ENCODE data around the gene GJC1. TPM values are rescaled to one million over a fixed set of nuclear protein-coding genes. Genes with fewer than 3 reads are reported as not detected.

Gene GJC1
- total RNA-seq, 1 donor from 2014 or later: 20.8 TPM

DNA sequence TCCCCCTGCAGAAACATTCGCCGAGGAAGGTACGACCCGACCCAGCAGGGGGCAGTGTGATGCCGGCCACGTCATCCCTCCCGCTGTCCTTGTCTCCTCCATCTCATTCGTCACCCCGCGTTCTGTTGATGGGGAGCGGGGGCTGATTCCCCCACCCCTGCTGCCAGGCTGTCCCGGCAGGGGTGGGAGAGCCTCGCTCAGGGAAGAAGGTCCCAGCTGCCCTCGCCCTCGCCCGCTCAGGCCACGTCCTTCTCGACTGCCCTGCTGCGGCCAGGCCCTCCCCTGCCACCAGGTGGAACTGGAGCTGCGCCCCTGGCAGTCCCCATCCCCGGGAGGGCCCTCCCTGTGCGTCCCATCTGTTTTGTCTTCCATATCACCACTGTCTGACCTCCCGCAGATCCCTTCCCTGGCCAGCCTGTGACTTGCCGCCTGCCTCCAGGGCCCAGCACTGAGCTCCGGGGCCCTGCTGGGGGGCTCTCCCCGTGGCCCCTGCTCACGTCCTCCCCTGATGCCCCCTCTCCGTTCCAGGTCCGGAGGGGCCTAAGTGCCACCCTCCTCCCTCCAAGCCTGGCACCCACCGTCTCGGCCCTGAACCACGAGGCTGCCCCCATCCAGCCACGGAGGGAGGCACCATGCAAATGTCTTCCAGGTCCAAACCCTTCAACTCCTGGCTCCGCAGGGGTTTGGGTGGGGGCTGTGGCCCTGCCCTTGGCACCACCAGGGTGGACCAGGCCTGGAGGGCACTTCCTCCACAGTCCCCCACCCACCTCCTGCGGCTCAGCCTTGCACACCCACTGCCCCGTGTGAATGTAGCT, 50.7 kb downstream of the GJC1 start:
- DNase-seq (ENCODE audit: extremely low read depth, low read depth, low spot score): no peak

DNA sequence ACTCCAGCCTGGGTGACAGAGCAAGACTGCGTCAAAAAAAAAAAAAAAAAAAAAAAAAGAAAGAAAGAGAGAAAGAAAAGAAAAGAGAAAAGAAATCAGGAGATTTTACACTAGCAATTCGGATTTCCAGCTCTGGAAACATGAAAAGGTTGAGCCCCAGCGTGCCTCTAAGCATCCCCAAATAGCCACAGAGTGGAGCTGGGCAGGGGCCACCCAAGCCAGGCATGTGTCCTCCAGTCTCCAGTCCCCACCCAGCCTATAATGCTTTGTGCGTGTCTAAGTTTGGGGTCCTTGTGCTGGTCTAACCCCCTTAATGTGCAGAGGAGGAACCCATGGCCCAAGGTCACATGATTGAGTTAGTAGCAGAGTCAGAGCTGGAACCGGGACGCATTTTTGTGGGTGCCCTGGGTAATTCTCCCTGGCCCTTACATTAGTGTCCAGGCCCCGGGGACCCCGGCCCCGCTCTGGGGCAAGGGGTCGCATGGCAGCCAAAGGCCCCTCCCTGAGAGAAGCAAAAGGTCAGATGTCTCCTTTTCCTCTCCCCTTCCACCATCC, 51.4 kb downstream of the GJC1 start:
- no peak for DNase-seq (ENCODE audit: extremely low read depth, low read depth, low spot score)

DNA sequence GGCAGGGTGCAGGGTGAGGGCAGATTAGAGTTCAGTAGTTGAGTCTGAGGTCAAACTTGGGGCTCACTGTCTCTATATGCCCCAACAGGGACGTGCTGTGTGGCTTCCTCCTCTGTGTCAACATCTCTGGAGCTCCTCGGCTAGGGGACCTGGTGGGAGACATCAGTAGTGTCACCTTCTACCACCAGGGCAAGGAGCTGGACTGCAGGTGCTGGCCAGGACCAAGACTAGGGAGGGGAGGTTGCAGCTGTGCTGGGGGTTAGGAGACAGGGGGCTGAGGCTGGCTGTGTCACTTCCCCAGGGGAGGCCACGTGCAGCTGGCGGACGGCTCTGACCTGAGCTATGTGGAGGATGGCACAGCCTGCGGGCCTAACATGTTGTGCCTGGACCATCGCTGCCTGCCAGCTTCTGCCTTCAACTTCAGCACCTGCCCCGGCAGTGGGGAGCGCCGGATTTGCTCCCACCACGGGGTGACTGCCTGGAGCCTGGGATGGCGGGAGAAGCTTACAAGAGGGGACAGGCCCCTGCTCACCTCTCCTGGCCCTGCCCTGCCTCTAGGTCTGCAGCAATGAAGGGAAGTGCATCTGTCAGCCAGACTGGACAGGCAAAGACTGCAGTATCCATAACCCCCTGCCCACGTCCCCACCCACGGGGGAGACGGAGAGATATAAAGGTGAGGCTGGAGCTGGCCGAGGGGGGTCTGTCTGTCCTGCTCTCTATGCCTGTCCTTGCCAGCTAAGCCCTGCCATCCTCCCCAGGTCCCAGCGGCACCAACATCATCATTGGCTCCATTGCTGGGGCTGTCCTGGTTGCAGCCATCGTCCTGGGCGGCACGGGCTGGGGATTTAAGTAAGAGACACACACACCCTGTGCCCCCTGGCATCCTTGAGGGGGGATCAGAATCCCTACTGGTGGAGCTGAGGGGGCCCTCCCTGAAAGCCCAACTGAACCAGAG, 52.4 kb downstream of the GJC1 start:
- DNase-seq (ENCODE audit: extremely low read depth, low read depth, low spot score): no peak

DNA sequence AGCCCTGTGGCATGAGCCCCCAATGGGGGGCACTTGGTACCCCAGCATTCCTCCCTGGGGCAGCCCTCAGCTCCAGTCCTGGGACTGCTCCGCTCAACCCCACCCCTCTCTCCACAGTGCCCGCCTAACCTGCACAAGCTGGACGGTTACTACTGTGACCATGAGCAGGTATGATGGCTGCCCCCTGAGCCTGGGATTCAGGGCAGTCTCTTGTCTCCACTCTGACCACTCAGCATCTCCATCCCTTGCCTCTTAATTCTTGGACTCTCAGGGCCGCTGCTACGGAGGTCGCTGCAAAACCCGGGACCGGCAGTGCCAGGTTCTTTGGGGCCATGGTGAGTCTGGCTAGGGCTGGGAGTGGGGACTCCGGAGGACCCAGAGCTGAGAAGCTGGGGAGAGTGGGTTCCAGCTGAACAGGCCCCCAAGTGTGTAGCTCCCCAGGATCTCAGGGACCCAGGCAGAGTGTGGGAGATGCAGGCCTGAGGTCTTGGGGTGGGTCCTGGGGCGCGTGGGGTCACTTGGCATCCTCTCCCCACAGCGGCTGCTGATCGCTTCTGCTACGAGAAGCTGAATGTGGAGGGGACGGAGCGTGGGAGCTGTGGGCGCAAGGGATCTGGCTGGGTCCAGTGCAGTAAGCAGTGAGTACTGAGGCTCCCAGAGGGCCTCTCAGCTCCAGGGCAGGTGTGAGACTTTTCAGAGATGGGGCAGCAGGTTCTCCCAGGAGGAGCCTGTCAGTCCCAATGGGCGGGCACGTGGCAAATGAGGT, 53.3 kb downstream of the GJC1 start:
- DNase-seq (ENCODE audit: extremely low read depth, low read depth, low spot score): no peak

DNA sequence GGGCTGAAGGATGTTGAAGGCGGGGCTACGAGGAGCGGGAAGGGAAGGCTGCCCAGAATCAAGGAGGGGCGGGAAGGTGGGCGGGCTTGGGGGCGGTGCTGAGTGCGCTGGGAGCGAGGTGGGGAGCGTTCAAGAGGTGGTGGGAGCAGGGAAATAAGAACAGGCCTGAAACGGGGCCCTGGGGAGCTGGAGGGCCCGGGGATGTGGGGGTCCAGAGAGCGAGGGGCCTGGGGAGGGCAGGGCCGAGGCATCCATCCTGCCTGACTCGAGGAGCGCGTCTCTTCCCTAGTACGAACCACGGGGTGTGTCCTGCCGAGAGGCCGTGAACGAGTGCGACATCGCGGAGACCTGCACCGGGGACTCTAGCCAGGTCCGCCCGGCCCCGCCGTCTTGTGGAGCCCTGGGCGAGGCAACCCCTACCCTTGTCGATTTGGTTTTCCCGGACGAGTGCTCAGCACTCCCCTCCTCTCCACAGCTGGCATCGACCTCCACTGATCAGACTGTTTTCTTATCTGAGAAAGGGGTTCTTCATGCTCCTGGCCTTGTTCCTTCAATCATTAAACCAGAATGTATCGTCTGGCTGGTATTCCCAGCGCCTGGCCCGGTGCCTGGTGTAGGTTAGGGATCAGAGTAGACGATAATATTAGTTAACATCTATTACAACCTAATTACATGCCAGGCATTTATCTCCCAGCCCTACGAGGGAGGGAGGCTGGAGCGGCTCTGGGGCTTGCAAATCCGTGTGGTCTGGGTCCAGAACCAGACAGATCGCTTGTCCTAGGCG, 54.1 kb downstream of the GJC1 start:
- DNase-seq (ENCODE audit: extremely low read depth, low read depth, low spot score): no peak

DNA sequence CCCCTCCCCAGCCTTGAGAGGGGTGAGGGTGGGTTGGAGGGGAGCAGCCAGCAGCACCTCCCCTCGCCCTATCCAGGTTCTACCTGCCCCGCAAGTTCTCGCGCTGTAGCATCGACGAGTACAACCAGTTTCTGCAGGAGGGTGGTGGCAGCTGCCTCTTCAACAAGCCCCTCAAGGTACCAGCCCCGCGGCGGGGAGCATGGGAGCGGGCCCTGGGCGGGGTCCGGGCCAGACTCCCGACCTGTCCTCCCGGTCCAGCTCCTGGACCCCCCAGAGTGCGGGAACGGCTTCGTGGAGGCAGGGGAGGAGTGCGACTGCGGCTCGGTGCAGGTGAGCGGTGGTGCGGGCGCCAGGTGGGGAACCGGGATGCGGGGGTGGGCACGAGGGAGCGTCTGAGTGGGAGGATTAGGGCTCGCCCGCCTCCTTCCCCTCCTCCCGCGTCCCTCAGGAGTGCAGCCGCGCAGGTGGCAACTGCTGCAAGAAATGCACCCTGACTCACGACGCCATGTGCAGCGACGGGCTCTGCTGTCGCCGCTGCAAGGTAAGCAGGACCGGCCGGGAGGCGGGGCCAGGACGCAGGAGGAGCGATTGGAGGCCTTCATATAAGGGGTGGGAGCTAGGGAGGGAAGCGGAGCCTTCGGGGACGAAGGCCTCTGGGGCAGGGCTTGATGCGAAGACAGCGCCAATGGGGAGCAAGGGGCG, 54.8 kb downstream of the GJC1 start:
- DNase-seq (ENCODE audit: extremely low read depth, low read depth, low spot score): peak; percentile 60

DNA sequence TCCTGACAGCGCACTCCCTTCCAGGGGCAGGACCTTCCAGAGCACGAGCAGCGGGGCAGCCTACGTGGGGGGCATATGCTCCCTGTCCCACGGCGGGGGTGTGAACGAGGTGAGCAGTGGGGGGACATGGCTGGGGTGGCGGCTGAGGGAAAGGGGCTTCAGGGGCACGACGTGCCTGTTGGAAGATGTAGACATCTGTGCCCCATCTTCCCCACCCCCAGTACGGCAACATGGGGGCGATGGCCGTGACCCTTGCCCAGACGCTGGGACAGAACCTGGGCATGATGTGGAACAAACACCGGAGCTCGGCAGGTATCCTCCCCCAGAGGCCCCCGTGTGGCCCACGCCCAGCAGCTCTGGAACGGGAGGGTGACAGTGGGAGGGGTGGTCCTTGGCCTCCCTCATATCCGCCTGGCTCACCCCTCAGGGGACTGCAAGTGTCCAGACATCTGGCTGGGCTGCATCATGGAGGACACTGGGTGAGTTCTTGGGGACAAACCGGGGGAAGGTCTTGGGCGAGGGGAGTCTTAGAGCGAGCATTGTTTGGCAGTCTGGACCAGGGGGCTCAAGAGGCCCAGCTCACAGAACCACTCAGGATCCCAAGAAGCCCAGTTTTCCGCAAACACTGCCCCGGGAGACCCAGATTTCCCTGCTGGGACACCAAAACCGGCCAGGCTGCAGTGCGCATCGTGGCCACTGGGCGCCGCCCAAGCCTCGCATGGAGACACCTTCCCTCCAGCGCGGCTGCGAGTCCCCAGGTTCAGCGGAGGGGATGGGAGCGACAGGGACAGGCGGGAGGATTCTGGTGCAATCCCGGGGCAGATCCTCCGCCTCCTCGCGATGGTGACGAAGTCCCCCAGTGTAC, 55.6 kb downstream of the GJC1 start:
- no peak for DNase-seq (ENCODE audit: extremely low read depth, low read depth, low spot score)

DNA sequence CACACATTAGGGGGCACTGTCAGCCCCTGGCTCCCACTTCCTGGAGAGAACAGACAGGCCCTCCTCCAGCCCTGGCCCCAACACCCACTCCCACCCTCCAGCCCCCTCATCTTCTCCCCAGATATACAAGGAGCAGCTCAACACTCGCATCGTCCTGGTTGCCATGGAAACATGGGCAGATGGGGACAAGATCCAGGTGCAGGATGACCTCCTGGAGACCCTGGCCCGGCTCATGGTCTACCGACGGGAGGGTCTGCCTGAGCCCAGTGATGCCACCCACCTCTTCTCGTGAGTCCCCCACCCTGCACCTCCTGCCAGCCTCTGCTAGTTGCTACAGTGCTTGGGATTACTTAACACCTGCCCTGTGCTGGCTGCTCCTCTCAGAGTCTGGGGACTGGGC, 56.9 kb downstream of the GJC1 start:
- DNase-seq (ENCODE audit: extremely low read depth, low read depth, low spot score): no peak

DNA sequence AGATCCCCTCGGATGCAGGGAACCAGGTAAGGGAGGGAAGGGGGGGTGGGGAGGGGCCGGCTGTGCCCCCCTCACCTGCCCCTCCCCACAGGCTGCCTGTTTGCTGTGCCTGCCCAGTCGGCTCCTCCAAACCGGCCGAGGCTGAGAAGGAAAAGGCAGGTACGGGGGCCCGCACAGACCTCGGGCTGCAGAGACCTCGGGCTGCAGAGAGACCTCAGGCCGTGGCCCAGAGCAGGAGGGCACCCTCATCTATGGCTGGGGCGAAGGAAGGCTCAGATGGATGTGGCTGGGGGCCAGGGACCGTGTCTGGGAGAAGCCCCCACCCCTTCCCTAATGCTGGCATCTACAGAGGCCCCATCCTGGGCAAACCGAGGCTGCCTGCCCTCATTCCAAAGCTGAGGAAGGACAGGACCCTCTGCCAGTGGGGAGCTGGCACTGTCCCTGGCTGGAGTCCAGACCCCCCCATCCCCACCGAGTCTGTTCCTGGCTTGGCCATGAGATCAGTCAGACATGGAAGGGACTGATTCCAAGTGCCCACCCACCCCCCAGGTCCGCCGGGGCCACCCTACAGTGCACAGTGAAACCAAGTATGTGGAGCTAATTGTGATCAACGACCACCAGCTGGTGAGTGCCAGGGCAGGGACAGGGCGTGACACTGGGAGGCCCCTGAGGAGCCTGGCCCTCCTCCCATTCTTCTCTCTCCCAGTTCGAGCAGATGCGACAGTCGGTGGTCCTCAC, 57.6 kb downstream of the GJC1 start:
- no peak for DNase-seq (ENCODE audit: extremely low read depth, low read depth, low spot score)

DNA sequence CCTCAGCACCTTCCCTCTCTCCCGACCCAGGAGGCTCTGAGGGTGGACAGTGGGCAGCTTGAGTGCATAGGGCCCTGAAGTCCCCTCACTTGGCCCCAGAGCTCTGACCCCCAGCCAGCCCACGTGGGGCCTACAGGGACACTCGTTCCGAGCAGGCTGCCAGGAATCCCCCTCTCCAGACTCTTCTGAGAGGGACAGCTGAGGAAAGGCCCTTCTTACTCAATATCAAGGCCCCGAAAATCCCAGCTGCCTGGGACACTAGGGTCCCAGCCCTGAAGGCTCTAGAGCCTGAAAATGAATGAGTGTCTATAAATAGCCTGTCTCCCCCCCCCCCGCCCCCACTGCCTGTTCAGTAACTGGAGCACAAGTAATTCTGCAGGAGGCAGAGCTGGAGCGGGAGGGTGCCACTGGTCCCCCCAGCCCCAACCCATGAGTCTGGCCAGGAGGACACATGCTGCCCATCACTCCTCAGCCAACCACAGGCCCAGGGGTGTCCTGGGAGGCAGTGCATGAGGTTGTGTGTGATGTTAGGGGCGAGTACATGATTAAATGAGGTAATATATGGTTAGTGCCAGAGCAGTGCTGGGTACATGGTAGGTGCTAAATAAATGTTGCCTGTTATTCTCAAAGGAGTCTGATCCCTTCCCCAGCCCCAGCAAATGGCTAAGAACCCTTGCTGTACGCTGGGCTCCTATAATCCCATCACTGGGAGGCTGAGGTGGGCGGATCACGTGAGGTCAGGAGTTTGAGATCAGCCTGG, 59.7 kb downstream of the GJC1 start:
- no peak for DNase-seq (ENCODE audit: extremely low read depth, low read depth, low spot score)

DNA sequence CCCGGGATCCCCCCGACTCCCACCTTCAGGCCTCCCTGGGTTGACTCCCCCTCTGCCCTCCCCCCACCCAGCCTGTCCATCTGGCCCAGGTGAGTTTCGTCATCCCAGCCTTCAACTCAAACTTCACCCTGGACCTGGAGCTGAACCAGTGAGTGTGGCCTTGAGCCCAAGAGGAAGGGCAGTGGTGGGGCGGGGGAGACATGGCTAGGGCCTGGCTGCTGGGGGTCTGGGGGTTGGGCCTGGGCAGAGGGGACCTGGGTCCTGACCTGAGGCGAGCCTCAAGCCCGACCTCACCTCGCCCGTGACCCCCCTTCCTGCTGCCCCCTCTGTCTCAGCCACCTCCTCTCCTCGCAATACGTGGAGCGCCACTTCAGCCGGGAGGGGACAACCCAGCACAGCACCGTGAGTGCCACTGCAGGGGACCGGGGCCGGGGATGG, 60.4 kb downstream of the GJC1 start:
- no peak for DNase-seq (ENCODE audit: extremely low read depth, low read depth, low spot score)

DNA sequence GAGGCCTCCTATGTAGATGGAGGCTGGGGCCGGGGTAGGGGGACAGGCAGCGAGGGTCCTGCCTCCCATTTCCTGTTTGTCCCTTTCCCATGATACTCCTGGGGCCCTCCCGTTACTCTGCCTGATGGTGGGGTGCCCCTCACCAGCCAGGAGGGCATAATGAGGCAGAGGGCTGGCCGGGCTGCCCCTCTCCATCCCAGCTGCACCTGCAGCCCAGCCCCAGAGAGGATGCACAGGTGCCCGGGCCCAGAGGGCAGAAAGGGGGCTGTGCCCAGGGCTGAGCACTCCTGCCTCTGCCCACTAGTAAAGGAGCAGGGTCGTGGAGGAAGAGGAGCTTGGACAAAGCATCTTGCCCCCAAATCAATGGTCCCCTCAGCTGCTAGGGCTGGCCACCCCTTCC, 60.9 kb downstream of the GJC1 start:
- no peak for DNase-seq (ENCODE audit: extremely low read depth, low read depth, low spot score)

DNA sequence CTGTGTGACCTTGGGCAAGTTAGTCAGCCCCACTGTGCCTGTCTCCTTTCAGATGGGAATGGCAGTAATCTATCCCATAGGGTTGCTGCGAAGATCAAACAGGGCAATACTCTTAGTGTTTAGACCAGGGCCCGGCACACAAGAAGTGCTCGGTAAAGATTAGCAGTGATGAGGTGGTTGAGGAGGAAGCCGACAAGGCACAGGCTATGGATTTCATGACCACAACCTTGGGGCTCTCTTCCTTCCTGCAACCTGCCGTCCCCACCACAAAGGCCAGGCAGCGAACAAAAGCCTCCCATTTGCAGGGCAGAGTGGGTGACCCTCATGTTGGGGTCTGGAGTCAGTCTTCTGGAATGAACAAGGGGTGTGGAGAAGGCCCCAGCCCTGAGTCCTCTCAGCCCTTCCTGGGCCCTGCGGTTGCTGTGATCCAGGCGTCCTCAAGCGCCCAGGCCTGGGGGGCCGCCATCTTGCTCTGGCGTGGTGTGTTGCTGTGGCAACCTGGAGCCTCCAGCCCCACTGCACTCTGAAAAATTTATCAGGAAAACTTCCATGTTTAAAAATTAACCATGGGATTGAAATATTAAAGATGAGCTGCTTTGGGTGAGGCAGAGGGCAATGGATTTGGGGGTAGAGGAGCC, 61.5 kb downstream of the GJC1 start:
- DNase-seq (ENCODE audit: extremely low read depth, low read depth, low spot score): no peak

DNA sequence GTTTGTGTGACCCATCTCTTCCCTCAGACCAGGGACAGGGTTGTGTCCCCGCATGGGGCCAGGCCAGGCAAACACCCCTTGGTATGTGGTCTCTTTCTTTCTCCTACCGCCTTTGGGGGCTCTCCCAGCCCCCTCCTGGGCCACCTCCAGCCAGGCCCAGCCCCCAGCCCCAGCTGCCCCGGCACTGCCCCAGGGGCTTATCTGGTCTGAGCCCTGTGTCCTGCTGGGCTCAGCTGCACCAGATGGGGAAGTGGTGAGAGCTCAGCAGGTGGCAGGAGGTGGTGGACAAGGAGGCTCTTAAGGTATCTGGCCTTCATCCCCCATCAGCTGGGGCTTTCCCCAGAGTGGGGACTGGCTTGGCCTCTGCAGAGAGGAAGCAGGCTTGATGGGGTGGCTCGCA, 62.6 kb downstream of the GJC1 start:
- DNase-seq (ENCODE audit: extremely low read depth, low read depth, low spot score): no peak

DNA sequence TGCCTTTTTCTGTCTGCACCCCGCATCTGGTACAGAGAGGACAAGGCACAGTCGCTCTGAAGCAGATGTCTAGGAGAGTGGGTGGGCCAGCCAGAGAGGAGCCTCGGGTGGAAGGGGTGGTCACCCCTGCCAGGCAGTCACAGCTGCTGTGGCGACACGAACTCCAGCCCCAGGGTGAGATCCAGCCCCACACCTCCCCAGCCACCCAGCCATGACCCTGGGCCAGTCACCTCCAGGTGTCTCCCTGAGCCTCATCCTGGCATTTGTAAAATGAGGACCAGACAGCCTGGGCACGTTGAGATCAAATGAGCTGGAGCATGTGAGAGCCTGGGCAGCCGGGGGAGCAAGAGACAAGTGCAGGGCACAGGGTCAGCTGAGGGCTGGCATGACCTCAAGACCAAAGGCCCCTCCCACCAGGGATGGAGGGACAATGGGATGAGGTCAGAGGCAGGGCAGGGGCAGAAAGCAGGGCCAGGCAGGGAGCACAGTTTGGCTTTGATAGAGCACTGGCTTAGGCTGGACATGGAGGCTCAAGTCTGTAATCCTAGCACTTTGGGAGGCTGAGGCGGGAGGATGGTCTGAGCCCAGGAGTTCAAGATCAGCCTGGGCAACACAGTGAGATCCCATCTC, 63.6 kb downstream of the GJC1 start:
- DNase-seq (ENCODE audit: extremely low read depth, low read depth, low spot score): no peak

DNA sequence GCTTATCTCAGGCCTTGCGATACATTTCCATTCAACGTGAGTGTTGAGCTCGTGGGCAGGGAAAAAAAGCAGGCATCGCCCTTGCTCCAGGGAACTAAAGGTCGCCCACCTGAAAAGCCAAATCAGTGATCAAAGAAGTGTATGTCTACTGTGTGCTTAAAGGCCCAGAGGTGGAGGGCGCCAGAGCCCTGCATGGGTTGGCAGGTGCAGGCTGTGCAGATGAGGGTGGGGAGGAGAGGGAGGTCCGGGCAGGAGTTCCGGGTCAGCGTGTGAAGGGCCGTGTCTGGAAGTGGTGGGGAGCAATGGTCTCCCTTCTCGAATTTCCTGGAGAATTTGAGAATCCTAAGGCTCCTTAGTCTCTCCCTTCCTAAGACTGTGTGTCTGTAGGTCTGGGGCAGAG, 64.1 kb downstream of the GJC1 start:
- DNase-seq (ENCODE audit: extremely low read depth, low read depth, low spot score): no peak
